ENCODE measurements around the gene ZNF124. TPM values are rescaled to one million over a fixed set of nuclear protein-coding genes. Genes with fewer than 3 reads are reported as not detected.
"Not testable (repeated sequence)": the region's sequence is repeated elsewhere in the genome, so short reads cannot be mapped to it uniquely, and the experiment has no call there.

Gene ZNF124
- 10 to 100 TPM; 10.3 to 17.2 (median 14.0) TPM for total RNA-seq (2021; fragmentation: NEBNext Ultra II Directional; extraction: Animal tissue kit (Norgen Biotek cat#: 25700))
- long read RNA-seq, partial matches to known transcripts, result 0 of 2 reads
- long read RNA-seq, other reads (novel, unspliced or antisense), result 0 of 2 reads

DNA sequence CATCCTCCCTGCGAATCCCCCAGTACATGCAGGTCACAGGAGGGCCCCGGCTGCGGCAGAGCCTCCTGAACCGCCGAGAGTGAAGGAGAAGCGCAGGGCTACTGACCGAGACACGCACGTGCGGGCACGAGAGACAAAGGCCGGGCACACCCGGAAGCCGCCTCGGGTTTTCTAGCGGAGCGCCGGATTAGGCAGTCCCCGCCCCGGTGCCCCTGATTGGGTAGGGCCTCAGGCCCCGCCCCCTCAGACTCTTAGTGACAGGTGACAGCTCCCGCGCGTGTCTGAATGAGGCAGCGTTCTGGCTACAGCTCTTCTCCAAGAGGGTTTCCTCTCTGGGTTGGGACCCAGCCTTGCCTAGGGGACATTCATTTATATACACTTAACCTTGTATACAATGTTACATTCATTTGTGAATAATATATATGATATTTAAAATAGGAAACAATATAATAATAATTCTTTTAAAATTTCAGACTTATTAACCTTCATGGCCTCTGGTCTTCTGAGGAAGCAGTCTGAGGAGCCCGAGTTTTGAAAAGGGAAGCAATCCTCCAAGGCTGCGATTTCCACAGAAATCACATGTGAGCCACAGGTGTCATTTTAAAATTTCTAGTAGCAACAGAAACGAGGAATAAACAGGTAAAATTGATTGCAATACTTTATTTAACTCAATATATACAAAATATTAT, at the start of gene ZNF124:
Gene ZNF124, minus strand, starts transcription at position 146 of the 689 bp plus-strand sequence. Its CDS starts 143 bp downstream, at position 3.
- not testable (repeated sequence) for DNase-seq; H3K4me3 Mint-ChIP-seq; H3K27me3 Mint-ChIP-seq (ENCODE audit: insufficient read depth); H3K4me1 Mint-ChIP-seq (ENCODE audit: low read depth); H3K27ac Mint-ChIP-seq
- H3K36me3 Mint-ChIP-seq (ENCODE audit: low read depth), result peaks cover 19% of the 10 kb centered on the region
- H3K9me3 Mint-ChIP-seq, result peaks cover 14% of the 10 kb centered on the region

GRCh38 chr1:247220280-247220679, 48.5 kb upstream of the ZNF124 start:
- H3K27ac Mint-ChIP-seq; DNase-seq; H3K9me3 Mint-ChIP-seq; H3K27me3 Mint-ChIP-seq (ENCODE audit: insufficient read depth); H3K4me3 Mint-ChIP-seq; H3K4me1 Mint-ChIP-seq (ENCODE audit: low read depth); H3K36me3 Mint-ChIP-seq (ENCODE audit: low read depth): not testable (repeated sequence)

GRCh38 chr1:247218121-247218651, 46.4 kb upstream of the ZNF124 start:
- H3K9me3 Mint-ChIP-seq, result no peaks in the 10 kb centered on the region
- TF ChIP-seq CTCF (IDR thresholded peaks at IDR 0.05), result no peak
- H3K4me3 Mint-ChIP-seq, result no peak overlapping the region
- no peaks in the 10 kb centered on the region for H3K4me1 Mint-ChIP-seq (ENCODE audit: low read depth)
- H3K27me3 Mint-ChIP-seq (ENCODE audit: insufficient read depth), result no peaks in the 10 kb centered on the region
- H3K27ac Mint-ChIP-seq, result no peak overlapping the region
- H3K36me3 Mint-ChIP-seq (ENCODE audit: low read depth), result no peaks in the 10 kb centered on the region
- DNase-seq, result no peak

DNA sequence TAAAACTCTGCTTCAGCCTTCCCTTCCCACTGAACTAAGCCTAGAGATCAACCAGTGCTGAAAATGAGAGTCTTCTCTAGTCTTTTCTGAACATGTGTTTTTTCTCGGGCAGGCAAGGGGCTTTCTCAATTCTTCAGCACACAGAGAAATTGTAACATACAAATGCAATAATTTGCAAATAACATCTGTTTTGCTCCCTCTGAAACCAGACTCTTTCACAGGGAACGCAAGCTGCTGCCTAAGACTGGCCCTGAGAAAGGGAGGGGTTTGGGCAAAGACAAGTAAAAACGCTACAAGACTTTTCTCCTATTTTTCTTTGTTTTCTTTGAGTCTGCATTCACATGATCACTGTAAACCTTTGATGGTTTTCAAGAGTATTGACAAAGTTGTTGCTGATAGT, 44.4 kb upstream of the ZNF124 start:
- Mint-ChIP-seq H3K27ac (no peak overlapping the region), H3K4me1 (ENCODE audit: low read depth) (peaks cover 9% of the 10 kb centered on the region; the same call in 1 of the 2 replicates), H3K36me3 (ENCODE audit: low read depth) (no peaks in the 10 kb centered on the region), H3K27me3 (ENCODE audit: insufficient read depth) (no peaks in the 10 kb centered on the region), H3K4me3 (no peak overlapping the region), H3K9me3 (no peaks in the 10 kb centered on the region)
- no peak for TF ChIP-seq CTCF (IDR thresholded peaks at IDR 0.05)
- no peak for DNase-seq

DNA sequence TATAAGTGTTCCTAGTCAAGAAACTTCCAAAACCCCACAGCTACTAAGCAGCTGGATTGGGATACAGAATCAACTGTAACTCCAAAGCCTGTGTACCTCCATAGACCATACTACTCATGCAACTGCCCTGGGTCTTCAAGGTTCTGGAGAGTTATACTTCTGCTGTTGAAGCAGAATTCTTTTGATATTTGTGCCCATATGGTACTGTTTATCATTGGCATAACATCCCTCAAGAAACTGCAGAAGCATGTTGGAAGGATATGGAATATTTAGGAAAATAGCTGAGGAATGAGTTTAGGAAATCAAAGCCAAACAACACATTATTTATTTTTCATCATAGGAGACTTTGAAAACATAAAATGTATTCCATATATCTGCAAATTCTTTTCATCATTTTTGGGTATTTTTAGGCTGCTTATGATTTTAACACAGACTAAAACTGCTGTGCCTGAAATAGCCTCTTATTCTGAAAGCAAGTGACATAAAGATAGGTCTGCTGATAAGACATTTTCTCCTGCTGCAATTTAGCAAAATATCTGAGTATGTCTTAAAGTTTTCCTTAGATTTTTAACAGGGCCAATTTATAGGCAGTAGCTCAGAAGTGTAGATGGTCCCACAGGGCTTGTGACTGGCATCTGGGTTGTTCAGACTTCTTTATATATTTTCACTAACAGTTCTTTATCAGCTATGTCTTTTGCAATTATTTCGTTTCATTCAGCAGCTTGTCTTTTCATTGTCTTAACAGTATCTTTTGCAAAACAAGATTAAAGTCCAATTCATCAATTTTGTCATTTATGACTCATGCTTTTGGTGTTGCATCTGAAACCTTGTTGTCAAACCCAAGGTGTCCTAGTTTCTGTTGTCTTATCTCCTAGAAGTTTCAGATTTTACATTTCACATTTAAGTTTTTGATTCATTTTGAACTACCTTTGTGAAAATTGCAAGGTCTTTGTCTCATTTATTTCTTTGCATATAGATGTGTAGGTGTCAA, 41.1 kb upstream of the ZNF124 start:
- no peak overlapping the region for H3K4me3 Mint-ChIP-seq
- no peak overlapping the region for H3K27ac Mint-ChIP-seq
- DNase-seq, result no peak
- no peaks in the 10 kb centered on the region for H3K27me3 Mint-ChIP-seq (ENCODE audit: insufficient read depth)
- H3K9me3 Mint-ChIP-seq, result peaks cover 3% of the 10 kb centered on the region
- H3K4me1 Mint-ChIP-seq (ENCODE audit: low read depth), result peaks cover 23% of the 10 kb centered on the region
- TF ChIP-seq CTCF (IDR thresholded peaks at IDR 0.05), result no peak
- peaks cover 20% of the 10 kb centered on the region for H3K36me3 Mint-ChIP-seq (ENCODE audit: low read depth)

DNA sequence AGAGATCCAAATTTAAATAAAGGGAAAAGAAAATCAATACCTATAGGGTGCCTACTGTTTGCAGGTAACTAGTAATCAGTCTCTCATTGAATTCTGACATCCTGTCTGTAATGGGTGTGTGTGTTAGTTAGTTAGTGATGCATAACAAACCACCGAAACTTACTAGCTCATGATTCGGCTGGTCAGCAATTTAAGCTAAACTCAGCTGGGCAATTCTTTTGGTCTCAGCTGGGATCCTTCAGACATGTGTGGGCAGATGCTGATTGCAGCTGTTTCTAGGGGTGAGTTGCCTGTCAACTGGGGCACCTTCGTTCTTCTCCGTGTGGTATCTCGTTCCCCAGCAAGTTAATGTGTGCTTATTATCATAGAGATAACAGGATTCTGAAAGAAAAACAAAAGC, 40.2 kb upstream of the ZNF124 start:
- peaks cover 23% of the 10 kb centered on the region for H3K4me1 Mint-ChIP-seq (ENCODE audit: low read depth)
- peaks cover 9% of the 10 kb centered on the region for H3K9me3 Mint-ChIP-seq
- H3K36me3 Mint-ChIP-seq (ENCODE audit: low read depth), result peaks cover 29% of the 10 kb centered on the region
- no peaks in the 10 kb centered on the region for H3K27me3 Mint-ChIP-seq (ENCODE audit: insufficient read depth)
- no peak overlapping the region for H3K27ac Mint-ChIP-seq
- DNase-seq, result no peak
- TF ChIP-seq CTCF (IDR thresholded peaks at IDR 0.05), result no peak
- no peak overlapping the region for H3K4me3 Mint-ChIP-seq
